IMR-90 (cell line): ENCODE results near the gene TBC1D24. TPM values are rescaled to one million over a fixed set of nuclear protein-coding genes. Genes with fewer than 3 reads are reported as not detected.

Experiments
- microRNA-seq, 2 experiments: library from miRNA; stranded (forward) in 1 of 2; unstranded in 1 of 2; fragments of 10-50 nt in 1 of 2; fragments of <30 nt in 1 of 2; gene quantifications in 1 of 2; microRNA quantifications in 1 of 2; one replicate each; pipeline versions ENCODE3 to v1.1.0; 2013 to 2020; ENCODE audit not compliant: insufficient read depth in 1 of 2, insufficient read length in 1 of 2, unreplicated experiment in 1 of 2
- polyA plus RNA-seq, 3 experiments: library from polyadenylated mRNA; depleted of rRNA; stranded (reverse); fragments of >200 nt; gene quantifications; 2 replicates each; pipeline ENCODE4 v1.2.3, GENCODE V29; 2012; ENCODE audit warnings: low replicate concordance in 1 of 3
- small RNA-seq, 5 experiments: library from RNA; depleted of rRNA; stranded (forward); fragments of <200 nt; gene quantifications; one replicate each; pipeline ENCODE3, GENCODE V24; 2012
- total RNA-seq: library from RNA; depleted of rRNA; stranded (reverse); fragments of >200 nt; gene quantifications from 2 replicates; pipeline ENCODE4 v1.2.3, GENCODE V29; 2012; rRNA removed

The TBC1D24 gene
- total and polyA plus RNA-seq, 2 of the 4 experiments (the other 2 are of a cell fraction): 7.5 to 13.4 TPM

Small RNAs within 50 kb of the gene (microRNA-seq; reads per million reads assigned to microRNA genes)
- gene AC093525.1 (ENCODE audit: insufficient read depth, insufficient read length): not detected
- 0 to 0.37 reads per million in 2 experiments for gene MIR3178 (ENCODE audit: insufficient read depth in 1 of 2, insufficient read length in 1 of 2, unreplicated experiment in 1 of 2)
- gene MIR6767 (ENCODE audit: unreplicated experiment): not detected
- gene MIR6768 (ENCODE audit: insufficient read depth in 1 of 2, insufficient read length in 1 of 2, unreplicated experiment in 1 of 2): 0 to 1.0 reads per million in 2 experiments

Small RNAs within 50 kb of the gene (small RNA-seq; reads per million reads assigned to genes)
- 0 reads per million in 5 experiments for gene AC093525.1
- 0 reads per million in 5 experiments for gene MIR3178
- 0 to 2.0 (median 0) reads per million in 5 experiments for gene MIR6768

Other genes starting within 250 kb of the TBC1D24 start
- 0.18 and 0.28 TPM in 2 replicates for gene DNASE1L2, start 238.7 kb upstream of the TBC1D24 start, total RNA-seq
- 0.75 and 1.5 TPM in 2 replicates for gene DNASE1L2, start 238.7 kb upstream of the TBC1D24 start, polyA plus RNA-seq (2012; rRNA removed)
- 20.3 TPM in 2 replicates for gene ECI1, start 223.5 kb upstream of the TBC1D24 start, total RNA-seq
- gene ECI1, start 223.5 kb upstream of the TBC1D24 start, polyA plus RNA-seq (2012; rRNA removed): 30.1 and 42.0 TPM in 2 replicates
- 57.5 and 65.0 TPM in 2 replicates for gene RNPS1, start 207.0 kb upstream of the TBC1D24 start, total RNA-seq
- 192 and 194 TPM in 2 replicates for gene RNPS1, start 207.0 kb upstream of the TBC1D24 start, polyA plus RNA-seq (2012; rRNA removed)
- gene ABCA3, start 134.4 kb upstream of the TBC1D24 start, total RNA-seq: 0.18 TPM in 1 of 2 replicates, not detected in the other
- gene ABCA3, start 134.4 kb upstream of the TBC1D24 start, polyA plus RNA-seq (2012; rRNA removed): 0.22 and 0.32 TPM in 2 replicates
- gene CCNF, start 45.7 kb upstream of the TBC1D24 start, total RNA-seq: 19.2 and 20.1 TPM in 2 replicates
- 7.8 and 8.2 TPM in 2 replicates for gene CCNF, start 45.7 kb upstream of the TBC1D24 start, polyA plus RNA-seq (2012; rRNA removed)
- gene TEDC2, start 15.0 kb upstream of the TBC1D24 start, total RNA-seq: 3.6 TPM in 2 replicates
- 7.3 and 10.8 TPM in 2 replicates for gene TEDC2, start 15.0 kb upstream of the TBC1D24 start, polyA plus RNA-seq (2012; rRNA removed)
- gene NTN3, start 3.8 kb upstream of the TBC1D24 start, total RNA-seq: 0.18 and 0.28 TPM in 2 replicates
- gene NTN3, start 3.8 kb upstream of the TBC1D24 start, polyA plus RNA-seq (2012; rRNA removed): 0.38 and 0.72 TPM in 2 replicates
- gene ATP6V0C, start 38.8 kb downstream of the TBC1D24 start, total RNA-seq: 8.4 and 8.6 TPM in 2 replicates
- gene ATP6V0C, start 38.8 kb downstream of the TBC1D24 start, polyA plus RNA-seq (2012; rRNA removed): 107 and 108 TPM in 2 replicates
- gene AMDHD2, start 45.2 kb downstream of the TBC1D24 start, total RNA-seq: 10.0 and 10.6 TPM in 2 replicates
- 30.3 and 30.8 TPM in 2 replicates for gene AMDHD2, start 45.2 kb downstream of the TBC1D24 start, polyA plus RNA-seq (2012; rRNA removed)
- gene CEMP1, start 56.3 kb downstream of the TBC1D24 start, total RNA-seq: not detected in 2 replicates
- not detected in 2 replicates for gene CEMP1, start 56.3 kb downstream of the TBC1D24 start, polyA plus RNA-seq (2012; rRNA removed)
- 10.6 and 11.4 TPM in 2 replicates for gene PDPK1, start 62.9 kb downstream of the TBC1D24 start, total RNA-seq
- 24.3 and 27.3 TPM in 2 replicates for gene PDPK1, start 62.9 kb downstream of the TBC1D24 start, polyA plus RNA-seq (2012; rRNA removed)
- 17.2 and 19.4 TPM in 2 replicates for gene KCTD5, start 207.4 kb downstream of the TBC1D24 start, total RNA-seq
- 38.9 and 56.2 TPM in 2 replicates for gene KCTD5, start 207.4 kb downstream of the TBC1D24 start, polyA plus RNA-seq (2012; rRNA removed)
- gene PRSS27, start 245.1 kb downstream of the TBC1D24 start, total RNA-seq: under 0.01 TPM in 2 replicates
- 0.58 and 0.83 TPM in 2 replicates for gene PRSS27, start 245.1 kb downstream of the TBC1D24 start, polyA plus RNA-seq (2012; rRNA removed)